GM23248 (cell line): ENCODE results near the gene CEACAM6.

Source experiments
- EZH2 ChIP-seq: fragments of 200-600 bp; sonication (generic); IDR thresholded peaks from 2 replicates; pipeline ENCODE4 v1.6.1; 2018; ENCODE audit warnings: antibody characterized with exemption, mild to moderate bottlenecking; ENCODE audit not compliant: insufficient read depth, poor library complexity, severe bottlenecking
- EZH2phosphoT487 ChIP-seq: fragments of 200-600 bp; sonication (generic); IDR thresholded peaks from 2 replicates; pipeline ENCODE4 v1.6.1; 2018; ENCODE audit warnings: antibody characterized with exemption, moderate library complexity, mild to moderate bottlenecking, low read depth; ENCODE audit not compliant: insufficient read depth

- TF ChIP-seq EZH2 (no peak), EZH2phosphoT487 (no peak)
These were observed 35.2 kb upstream of the CEACAM6 start for GRCh38 chr19:41720103-41720502.
